Activated CD8-positive, alpha-beta memory T cell treated with anti-CD3 and anti-CD28 coated beads, Interleukin-2, amount 50 U/mL, for 24 hours (primary cell): ENCODE data around the gene CPO.

Experiments used
- DNase-seq: peaks from one replicate; pipeline ENCODE4 v3.0.0-alpha.2; 2020; ENCODE audit errors: extremely low read depth

The CPO gene

GRCh38 chr2:207014424-207014823, 75.1 kb downstream of the CPO start:
- no peak for DNase-seq

GRCh38 chr2:207015901-207016300, 76.6 kb downstream of the CPO start:
- no peak for DNase-seq
